Ishikawa (cell line): ENCODE data around the gene BCR.

Experiments
- CEBPB ChIP-seq: IDR thresholded peaks from 2 replicates; pipeline ENCODE4 v1.6.1; 2012
- CREB1 ChIP-seq: IDR thresholded peaks from 2 replicates; pipeline ENCODE4 v1.6.1; 2012; ENCODE audit warnings: low read depth
- EGR1 ChIP-seq: IDR thresholded peaks from 2 replicates; pipeline ENCODE4 v1.6.1; 2012
- EP300 ChIP-seq: IDR thresholded peaks from 2 replicates; pipeline ENCODE4 v1.6.1; 2012; ENCODE audit warnings: borderline replicate concordance
- FOXM1 ChIP-seq: IDR thresholded peaks from 2 replicates; pipeline ENCODE4 v1.6.1; 2012; ENCODE audit warnings: low read depth, borderline replicate concordance
- MAX ChIP-seq: IDR thresholded peaks from 2 replicates; pipeline ENCODE4 v1.6.1; 2012
- NFIC ChIP-seq: IDR thresholded peaks from 2 replicates; pipeline ENCODE4 v1.6.1; 2012
- RAD21 ChIP-seq: IDR thresholded peaks from 2 replicates; pipeline ENCODE4 v1.6.1; 2012; ENCODE audit warnings: low read depth
- REST ChIP-seq: IDR thresholded peaks from 2 replicates; pipeline ENCODE4 v1.6.1; 2012; ENCODE audit warnings: low read depth, mild to moderate bottlenecking
- TAF1 ChIP-seq: IDR thresholded peaks from 2 replicates; pipeline ENCODE4 v1.6.1; 2012; ENCODE audit warnings: low read depth, mild to moderate bottlenecking
- TCF12 ChIP-seq: IDR thresholded peaks from 2 replicates; pipeline ENCODE4 v1.6.1; 2012; ENCODE audit warnings: low read depth
- TEAD4 ChIP-seq: IDR thresholded peaks from 2 replicates; pipeline ENCODE4 v1.6.1; 2012
- USF1 ChIP-seq: IDR thresholded peaks from 2 replicates; pipeline ENCODE4 v1.6.1; 2012
- YY1 ChIP-seq: IDR thresholded peaks from 2 replicates; pipeline ENCODE4 v1.6.1; 2012; ENCODE audit warnings: low read depth
- ZBTB7A ChIP-seq: IDR thresholded peaks from 2 replicates; pipeline ENCODE4 v1.6.1; 2012; ENCODE audit warnings: low read depth

Gene BCR

GRCh38 chr22:23288301-23289129 is 108.2 kb downstream of the BCR start:
- TF ChIP-seq ZBTB7A (no peak), USF1 (no peak), MAX (no peak), TEAD4 (no peak), EGR1 (no peak), CEBPB (no peak), RAD21 (no peak), YY1 (no peak), FOXM1 (no peak), CREB1 (no peak), REST (no peak), TCF12 (no peak), TAF1 (no peak), EP300 (no peak), NFIC (no peak)

- TF ChIP-seq FOXM1 (no peak), RAD21 (no peak), EP300 (no peak), TCF12 (no peak)
Measured at GRCh38 chr22:23289130-23289503, 108.8 kb downstream of the BCR start.

- TF ChIP-seq REST: no peak
- TF ChIP-seq RAD21: peak; percentile 57
- no peak for TF ChIP-seq FOXM1
Measured at GRCh38 chr22:23289851-23290724, 109.8 kb downstream of the BCR start.

GRCh38 chr22:23291806-23292452 is 111.6 kb downstream of the BCR start:
- TF ChIP-seq MAX: no peak
- TF ChIP-seq REST: no peak
- TF ChIP-seq RAD21: no peak
- no peak for TF ChIP-seq TEAD4
- no peak for TF ChIP-seq FOXM1
- TF ChIP-seq CEBPB: no peak
- no peak for TF ChIP-seq EP300
- no peak for TF ChIP-seq ZBTB7A
- TF ChIP-seq EGR1: no peak
- TF ChIP-seq USF1: no peak
- TF ChIP-seq TCF12: no peak
- no peak for TF ChIP-seq NFIC
- TF ChIP-seq TAF1: no peak
- no peak for TF ChIP-seq CREB1
- TF ChIP-seq YY1: no peak
